Ishikawa (cell line): ENCODE measurements around the gene ARPC2.

ENCODE experiments used
- CREB1 ChIP-seq: IDR thresholded peaks from 2 replicates; pipeline ENCODE4 v1.6.1; 2012; ENCODE audit warnings: low read depth
- EP300 ChIP-seq: IDR thresholded peaks from 2 replicates; pipeline ENCODE4 v1.6.1; 2012; ENCODE audit warnings: borderline replicate concordance
- YY1 ChIP-seq: IDR thresholded peaks from 2 replicates; pipeline ENCODE4 v1.6.1; 2012; ENCODE audit warnings: low read depth

- TF ChIP-seq YY1 (no peak), EP300 (no peak), CREB1 (no peak)
Measured at GRCh38 chr2:218275371-218276072, 58.5 kb downstream of the ARPC2 start.
